Panc1 (cell line): Measurements from ENCODE around the gene DAB1.

Experiments used
- TCF7L2 ChIP-seq: IDR thresholded peaks from 2 replicates; pipeline ENCODE4 v1.6.1; 2011; ENCODE audit warnings: mild to moderate bottlenecking, low read depth, low read length, inconsistent platforms
- TF ChIP-seq, protein P1 (sequence below): fragments of 450-650 bp; IDR thresholded peaks from 2 replicates; pipeline ENCODE4 v1.5.1; 2017; ENCODE audit warnings: mild to moderate bottlenecking
- TF ChIP-seq, protein P2 (sequence below), 2 experiments: IDR thresholded peaks; 2 replicates each; pipeline ENCODE4 v1.6.1; 2011 to 2012; ENCODE audit warnings: low read depth in 2 of 2, control low read depth in 1 of 2, low read length in 1 of 2, mild to moderate bottlenecking in 1 of 2, moderate library complexity in 1 of 2; ENCODE audit not compliant: insufficient read depth in 1 of 2

DNA sequence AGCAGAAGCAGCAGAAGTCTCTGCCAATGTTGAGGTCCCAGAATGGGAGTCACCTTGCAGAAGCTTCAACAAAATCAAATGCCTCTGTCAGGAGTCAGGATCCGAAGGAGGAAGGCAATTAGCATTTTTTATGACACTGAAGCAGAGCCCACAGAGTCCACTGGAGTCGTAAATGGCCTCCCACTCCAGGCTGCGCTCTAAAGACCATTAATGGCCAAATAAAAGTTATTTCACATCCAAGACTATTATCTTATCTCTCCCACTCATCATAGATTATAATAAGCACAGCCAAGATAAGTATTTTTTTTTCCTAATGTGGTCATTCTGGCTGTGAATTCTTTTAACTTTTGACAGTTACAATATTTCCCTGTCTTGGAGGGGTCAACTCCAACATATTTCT, 267.0 kb downstream of the DAB1 start:
- TF ChIP-seq, protein P1, sequence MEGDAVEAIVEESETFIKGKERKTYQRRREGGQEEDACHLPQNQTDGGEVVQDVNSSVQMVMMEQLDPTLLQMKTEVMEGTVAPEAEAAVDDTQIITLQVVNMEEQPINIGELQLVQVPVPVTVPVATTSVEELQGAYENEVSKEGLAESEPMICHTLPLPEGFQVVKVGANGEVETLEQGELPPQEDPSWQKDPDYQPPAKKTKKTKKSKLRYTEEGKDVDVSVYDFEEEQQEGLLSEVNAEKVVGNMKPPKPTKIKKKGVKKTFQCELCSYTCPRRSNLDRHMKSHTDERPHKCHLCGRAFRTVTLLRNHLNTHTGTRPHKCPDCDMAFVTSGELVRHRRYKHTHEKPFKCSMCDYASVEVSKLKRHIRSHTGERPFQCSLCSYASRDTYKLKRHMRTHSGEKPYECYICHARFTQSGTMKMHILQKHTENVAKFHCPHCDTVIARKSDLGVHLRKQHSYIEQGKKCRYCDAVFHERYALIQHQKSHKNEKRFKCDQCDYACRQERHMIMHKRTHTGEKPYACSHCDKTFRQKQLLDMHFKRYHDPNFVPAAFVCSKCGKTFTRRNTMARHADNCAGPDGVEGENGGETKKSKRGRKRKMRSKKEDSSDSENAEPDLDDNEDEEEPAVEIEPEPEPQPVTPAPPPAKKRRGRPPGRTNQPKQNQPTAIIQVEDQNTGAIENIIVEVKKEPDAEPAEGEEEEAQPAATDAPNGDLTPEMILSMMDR = no peak
- TF ChIP-seq, protein P2, sequence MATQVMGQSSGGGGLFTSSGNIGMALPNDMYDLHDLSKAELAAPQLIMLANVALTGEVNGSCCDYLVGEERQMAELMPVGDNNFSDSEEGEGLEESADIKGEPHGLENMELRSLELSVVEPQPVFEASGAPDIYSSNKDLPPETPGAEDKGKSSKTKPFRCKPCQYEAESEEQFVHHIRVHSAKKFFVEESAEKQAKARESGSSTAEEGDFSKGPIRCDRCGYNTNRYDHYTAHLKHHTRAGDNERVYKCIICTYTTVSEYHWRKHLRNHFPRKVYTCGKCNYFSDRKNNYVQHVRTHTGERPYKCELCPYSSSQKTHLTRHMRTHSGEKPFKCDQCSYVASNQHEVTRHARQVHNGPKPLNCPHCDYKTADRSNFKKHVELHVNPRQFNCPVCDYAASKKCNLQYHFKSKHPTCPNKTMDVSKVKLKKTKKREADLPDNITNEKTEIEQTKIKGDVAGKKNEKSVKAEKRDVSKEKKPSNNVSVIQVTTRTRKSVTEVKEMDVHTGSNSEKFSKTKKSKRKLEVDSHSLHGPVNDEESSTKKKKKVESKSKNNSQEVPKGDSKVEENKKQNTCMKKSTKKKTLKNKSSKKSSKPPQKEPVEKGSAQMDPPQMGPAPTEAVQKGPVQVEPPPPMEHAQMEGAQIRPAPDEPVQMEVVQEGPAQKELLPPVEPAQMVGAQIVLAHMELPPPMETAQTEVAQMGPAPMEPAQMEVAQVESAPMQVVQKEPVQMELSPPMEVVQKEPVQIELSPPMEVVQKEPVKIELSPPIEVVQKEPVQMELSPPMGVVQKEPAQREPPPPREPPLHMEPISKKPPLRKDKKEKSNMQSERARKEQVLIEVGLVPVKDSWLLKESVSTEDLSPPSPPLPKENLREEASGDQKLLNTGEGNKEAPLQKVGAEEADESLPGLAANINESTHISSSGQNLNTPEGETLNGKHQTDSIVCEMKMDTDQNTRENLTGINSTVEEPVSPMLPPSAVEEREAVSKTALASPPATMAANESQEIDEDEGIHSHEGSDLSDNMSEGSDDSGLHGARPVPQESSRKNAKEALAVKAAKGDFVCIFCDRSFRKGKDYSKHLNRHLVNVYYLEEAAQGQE (IDR thresholded peaks at IDR 0.05; ENCODE audit: insufficient read depth in 1 of 2, low read depth in 2 of 2, low read length in 1 of 2) = no peak
- TF ChIP-seq TCF7L2 = no peak
